SW 1271 (cell line): ENCODE measurements around the gene PIGS.
"Not testable (repeated sequence)": the region's sequence is repeated elsewhere in the genome, so short reads cannot be mapped to it uniquely, and the experiment has no call there.

Experiments
- DNase-seq, 2 experiments: peaks; one replicate each; lab custom pipeline; 2025; lab: John Stamatoyannopoulos, UW

Gene PIGS

DNA sequence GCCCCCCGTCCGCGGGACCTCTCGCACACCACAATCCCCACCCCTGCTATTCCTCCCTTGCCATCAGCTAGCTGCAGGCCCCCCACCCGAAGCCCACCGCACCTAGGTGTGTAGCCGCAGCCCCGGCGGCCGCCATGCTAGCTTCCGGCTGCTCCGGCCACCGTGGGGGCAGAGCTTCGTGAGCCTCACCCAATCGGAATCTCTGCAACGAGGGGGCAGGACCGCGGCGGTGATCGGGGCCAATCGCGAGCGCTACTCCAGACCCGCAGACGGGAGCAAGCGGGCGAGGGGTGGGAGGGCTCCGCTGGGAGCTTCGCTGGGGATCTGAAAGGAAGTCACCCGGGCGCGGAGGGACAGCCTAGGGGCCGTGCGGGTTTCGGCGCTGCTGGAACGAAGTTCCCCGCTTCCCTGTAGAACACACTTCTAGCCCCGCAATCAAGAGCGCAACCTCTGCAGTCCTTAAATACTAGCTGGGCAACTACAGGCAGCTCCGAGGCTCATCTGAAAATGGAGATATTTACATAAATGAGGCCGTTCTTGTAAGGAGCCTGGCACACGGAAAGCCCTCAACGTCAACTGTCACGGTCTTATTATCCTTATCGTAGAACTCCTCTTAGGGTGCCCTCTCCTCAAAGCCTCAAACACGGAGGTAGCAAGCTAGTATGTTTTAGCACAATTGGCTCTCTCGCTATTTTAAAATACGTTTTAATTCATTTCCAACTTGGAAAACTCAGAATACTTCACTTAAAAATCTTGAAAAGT lies at the start of gene PIGS:
Gene PIGS, minus strand, starts transcription at position 164 of the 762 bp plus-strand sequence. Its CDS starts 28 bp downstream, at position 136.
- DNase-seq = peak; percentile 74 to 91

DNA sequence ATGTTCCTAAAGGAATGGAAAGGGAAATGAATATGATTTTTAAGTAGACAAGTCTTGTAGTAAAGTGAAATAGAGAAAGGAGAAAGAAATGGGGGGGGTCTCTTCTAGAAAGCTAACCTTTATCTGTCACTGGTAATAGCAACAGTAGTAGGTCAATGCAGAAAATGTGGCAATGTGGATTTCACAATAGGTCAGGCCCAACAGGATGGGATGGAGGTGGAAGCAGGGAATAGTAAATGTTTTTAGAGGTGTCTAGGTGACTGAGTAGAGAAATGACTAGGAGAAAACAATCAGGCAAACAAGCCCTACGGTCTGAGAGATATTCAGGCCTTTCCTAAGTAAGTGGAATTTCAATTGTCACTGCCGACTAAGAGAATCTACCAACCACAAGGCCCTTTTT lies 48.7 kb upstream of the PIGS start:
- no peak for DNase-seq

DNA sequence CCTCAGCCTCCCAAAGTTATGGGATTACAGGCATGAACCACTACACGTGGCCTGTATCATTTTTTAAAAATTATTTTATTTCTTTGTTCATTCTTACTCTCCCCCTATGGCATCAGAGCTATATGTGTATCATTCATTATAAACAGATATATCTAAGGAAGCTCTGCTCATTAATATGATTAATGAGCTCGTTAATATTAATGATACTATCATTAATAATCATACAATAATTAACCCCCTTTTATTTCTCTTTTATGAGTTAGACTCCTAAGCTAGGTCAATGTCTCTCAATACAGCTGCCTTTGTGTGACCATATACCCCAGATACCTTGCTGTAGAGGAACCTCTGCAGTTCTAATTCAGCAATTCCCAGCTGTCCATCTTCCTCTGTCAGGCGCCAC lies 47.1 kb upstream of the PIGS start:
- DNase-seq = no peak

DNA sequence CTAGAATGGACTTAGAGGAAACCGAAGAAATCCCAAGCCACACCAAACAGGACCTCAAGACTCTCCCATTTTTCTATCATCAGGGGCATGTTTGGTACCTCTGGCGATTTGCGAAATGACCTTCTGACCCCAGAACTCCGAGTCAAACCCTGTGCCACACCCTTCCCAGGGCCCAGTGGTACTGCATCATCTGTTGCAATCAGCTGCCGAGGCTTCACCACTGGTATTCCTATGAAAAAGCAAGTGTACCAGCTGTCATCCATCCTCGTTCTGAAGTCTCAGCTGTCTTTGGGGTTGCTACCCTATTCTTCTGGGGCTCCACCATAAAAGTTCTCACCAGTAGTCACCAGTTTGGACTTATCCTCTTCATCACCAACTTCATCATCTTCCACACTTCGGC lies 45.0 kb upstream of the PIGS start:
- DNase-seq = no peak

DNA sequence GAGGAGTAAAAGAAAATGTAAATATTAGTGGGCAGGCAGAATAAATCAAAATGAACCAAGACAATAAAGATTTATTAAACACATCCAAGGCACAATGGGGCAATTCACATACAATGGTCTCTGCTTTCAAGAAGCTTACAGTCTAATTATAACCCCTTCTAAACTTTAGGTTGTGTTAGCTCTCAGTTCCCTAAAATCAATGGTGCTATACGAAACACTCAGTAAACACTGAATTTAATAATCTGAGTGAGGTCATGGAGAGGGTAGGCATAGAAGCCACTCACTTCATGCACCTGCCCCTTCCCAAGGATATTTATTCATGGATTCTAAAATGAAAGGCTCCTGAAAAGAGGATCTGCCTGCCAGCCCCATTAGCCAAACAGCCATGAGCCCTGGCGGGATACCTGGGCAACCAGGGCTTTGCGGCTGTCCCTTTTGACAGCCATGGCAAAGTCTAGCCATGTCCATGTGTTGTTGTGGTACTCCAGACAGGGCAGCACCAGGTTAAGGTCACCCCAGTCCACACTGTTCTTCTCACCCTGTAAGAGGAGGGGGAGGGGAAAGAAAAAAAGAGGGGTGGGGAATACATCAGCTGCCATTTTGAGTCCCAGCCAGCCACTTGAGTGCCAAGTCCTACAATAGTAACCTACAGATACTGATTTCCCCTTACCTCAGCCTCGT lies 44.1 kb upstream of the PIGS start:
- DNase-seq = no peak

DNA sequence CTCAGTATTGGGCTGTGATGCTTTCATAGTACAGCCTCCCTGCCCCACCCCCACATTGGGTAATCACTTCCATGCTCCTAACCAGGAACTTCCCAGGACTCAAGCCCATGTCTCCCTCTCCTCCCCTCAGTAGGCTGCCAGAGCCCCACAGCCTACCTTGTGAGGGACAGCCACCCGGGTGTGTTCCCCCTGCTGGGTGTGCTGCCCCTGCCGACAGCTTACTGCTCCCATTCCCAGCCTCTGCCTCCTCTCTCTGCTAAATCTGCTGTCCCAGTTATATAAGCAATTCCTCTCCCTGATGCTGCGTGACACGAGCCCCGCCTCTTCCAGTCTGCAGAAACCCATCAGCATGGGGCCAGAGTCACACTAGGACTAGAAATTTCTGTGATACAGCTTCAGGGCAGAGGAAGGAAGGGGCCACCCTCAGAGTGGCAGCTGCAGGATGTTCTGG lies 42.6 kb upstream of the PIGS start, which contains the start of gene RSKR:
Gene RSKR, minus strand, starts transcription at position 255 of the 451 bp plus-strand sequence. Its CDS starts 24 bp downstream, at position 231.
- no peak for DNase-seq

DNA sequence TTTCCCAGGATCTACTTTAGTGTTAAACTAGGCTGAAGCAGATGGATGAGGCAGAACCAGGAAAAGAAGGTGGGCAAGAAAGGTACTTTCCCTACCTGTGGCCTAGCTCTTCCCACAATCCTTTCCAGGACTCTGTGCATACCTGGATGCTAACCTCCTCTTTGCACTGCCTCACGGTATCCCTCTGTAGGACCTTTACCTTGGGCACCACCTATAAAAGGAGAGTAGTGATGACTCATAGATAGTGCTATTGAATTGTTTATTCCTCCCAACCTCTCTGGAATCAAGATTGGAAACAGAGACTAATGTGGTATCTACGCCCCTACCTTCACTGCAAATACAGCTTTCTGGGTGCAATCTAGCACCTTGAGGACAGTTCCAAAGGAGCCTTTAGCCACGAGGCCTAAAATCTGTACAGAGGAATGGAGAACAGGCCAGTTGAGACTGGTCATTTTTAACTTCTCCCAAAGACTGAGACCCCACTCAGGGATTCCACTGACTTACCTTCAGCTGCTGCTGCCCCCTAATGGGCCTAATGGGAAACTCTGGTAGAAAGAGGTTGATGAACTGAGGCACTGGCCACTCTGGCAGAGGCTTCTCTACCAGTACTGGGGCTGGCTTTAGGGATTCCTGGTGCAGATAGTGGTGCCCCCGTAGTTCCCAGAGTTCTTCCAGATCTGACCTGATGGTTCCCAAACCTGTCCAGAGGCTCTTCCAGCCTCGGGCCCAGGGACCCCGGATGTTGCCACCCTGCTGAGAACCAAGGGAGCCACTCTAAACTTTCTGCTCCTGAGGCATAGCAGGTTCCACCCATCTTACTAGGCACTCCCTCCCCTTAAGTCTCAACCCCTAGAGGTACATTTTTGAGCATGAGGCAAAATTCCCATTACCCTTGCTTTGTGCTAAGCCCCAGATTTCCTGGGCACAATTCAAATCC lies 41.9 kb upstream of the PIGS start:
- DNase-seq = peak in 1 of 2 experiments; percentile 14

DNA sequence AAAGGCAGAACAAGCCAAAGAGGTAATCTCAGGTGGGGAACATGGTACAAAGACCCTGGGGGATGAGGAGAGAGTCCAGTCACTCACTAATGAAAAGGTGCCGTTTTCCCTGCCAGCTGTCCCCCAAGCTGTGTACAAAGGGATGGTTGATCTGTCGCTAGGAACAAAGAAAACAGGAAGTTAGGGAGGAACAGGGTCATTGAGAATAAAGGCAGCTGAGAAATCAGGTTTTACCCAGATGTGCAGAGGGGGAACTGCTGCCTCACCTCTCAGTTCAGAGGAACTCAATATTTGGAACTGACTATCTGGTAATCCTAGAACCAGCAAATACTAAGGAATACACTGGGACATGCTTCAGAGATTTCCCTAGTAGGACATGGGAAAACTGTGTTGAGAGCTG lies 41.2 kb upstream of the PIGS start:
- DNase-seq = no peak

DNA sequence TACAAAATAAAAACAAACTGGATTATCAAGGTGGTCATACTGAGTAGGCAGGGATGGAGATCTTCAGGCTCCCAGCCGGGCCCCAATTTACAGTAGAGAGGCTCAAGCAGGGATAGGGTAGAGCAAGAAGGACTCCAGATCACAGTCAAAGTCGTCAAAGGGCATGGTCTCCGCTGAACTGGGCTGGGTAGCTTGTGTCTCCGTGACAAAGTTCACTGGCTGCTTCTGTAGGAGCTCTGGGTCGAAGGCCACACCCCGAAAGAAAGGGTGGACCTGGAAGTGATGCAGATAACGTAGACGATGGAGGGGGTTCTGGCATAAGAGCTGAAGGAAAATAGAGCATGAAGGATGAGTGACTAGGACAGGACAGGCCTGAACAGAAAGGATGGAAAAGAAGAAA lies 39.1 kb upstream of the PIGS start:
- no peak for DNase-seq

DNA sequence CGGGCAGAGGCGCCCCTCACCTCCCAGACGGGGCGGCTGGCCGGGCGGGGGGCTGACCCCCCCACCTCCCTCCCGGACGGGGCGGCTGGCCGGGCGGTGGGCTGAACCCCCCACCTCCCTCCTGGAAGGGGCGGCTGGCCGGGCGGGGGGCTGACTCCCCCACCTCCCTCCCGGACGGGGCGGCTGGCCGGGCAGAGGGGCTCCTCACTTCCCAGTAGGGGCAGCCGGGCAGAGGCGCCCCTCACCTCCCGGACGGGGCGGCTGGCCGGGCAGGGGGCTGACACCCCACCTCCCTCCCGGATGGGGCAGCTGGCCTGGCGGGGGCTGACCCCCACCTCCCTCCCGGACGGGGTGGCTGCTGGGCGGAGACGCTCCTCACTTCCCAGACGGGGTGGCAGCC lies 32.7 kb upstream of the PIGS start:
- DNase-seq = not testable (repeated sequence)

DNA sequence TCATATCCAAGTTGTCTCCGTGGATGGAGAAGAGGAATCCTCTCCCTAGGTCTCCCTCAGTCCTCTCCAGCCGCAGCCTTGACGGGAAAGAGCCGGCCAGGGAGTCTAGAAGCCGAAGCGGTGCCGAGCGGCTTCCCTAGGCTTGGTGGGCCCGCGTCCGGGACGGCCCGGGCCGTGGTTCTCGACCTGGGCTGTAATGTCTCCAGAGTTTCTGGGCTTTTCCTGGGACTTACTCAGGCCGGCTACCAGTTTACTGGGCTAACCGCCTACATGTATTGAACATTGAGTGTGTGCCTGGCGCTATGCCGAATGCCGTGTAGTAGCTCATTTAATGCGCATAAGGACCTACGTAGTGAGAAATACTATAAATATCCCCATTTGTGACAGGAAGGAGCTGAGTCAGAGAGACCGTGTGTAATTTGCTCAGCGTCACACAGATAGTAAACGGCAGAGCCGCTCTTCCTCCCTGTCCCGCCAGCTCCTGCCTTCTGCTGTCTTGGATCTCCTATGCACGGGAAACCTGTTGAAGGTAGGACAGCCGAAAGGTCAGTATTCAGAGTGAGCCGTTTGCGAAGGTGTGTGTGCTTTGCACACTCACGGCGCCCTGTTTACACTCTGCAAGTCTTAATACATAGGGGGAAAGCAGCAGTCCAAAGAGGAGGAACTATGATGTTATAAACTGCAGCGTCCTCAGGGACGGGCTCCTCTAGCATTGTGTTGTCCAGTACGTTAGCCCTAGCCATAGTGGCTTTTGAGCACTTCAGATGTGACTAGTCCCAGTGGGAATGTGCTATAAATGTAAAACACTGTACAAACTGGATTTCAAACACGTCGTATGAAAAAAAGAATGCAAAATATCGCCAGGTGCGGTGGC lies 28.2 kb upstream of the PIGS start:
- DNase-seq = peak; percentile 29 to 72

DNA sequence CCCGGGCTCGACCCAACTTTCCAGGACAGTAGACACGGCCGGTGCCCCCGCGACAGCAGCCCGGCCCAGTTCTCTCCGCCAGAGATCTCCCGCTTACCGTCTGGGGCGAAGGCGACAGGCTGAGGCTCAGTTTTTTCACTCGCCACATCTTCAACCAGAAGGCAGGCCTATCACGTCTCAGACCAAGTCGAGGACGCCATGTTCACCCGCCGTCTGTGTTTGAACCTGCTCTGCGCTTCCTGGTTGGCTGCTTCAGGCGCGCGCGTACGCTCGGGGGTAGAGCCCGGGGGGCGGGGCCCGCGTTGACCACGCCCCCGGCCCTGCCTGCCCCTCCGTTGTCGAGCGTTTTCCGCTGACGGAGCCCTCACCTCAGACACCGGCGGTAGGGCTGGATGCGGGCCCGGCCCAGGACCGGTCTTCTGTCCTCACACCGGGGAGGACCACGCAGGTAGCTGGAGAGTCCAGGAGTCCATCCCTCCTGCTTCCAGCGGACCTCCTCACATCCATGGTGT lies 27.5 kb upstream of the PIGS start, which contains the start of gene SPAG5:
Gene SPAG5, minus strand, starts transcription at position 227 of the 512 bp plus-strand sequence. Its CDS starts 79 bp downstream, at position 148.
- DNase-seq = peak; percentile 70 to 94

DNA sequence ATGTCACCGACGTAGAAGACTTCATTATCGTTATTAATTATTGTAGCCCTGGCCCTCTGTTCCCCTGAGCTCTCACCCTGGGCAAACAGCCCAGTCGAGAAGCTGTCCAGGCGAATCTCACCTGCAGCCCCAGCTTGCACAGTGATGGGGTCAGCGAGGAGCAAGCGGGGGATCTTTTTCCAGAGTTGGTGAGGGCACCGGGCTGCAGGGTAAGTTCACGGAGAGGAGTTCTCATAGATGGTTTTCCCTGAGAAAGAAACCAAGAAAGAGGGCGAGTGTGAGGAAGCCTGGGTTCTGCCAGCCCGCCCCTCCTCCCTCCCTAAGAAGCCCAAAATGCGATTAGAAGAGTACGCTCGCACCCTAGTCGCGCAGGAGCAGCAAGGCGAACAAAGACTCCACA lies 27.1 kb upstream of the PIGS start:
- no peak for DNase-seq

DNA sequence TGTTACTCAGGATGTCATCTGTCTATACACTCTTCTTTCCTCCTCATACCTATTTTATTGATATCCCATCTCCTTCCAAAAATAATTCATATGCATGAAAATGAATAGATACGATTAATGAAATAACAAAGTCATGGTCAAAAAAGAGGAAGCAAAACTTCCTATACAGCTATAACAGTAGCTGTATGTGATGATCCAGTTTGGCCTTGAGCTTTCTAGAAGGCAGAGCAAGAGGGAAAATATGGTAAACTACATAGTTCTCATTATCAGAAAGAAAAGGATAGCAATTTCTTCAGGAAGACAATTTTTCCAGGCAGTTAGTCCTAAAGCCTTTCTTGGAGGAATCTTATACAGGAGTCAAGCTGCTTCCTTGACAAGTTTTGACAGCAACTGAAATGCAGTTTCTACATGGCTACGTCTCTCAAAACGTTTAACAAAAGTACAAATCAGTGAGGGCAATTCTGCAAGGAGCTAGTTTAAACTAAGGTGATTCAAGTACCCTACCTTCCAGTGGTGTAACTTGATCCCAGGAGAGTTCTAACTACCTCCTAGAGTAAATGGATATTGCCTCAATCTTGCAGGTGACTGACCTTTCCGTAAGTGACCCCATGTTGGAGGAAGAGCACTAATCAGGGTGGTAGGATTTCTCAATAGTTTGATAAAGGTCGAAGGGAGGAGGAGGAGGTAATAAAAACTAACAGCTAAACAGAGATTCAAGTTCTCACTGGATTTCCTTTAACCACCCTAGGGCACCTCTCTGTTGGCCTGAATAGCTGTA lies 26.5 kb upstream of the PIGS start:
- DNase-seq = no peak

DNA sequence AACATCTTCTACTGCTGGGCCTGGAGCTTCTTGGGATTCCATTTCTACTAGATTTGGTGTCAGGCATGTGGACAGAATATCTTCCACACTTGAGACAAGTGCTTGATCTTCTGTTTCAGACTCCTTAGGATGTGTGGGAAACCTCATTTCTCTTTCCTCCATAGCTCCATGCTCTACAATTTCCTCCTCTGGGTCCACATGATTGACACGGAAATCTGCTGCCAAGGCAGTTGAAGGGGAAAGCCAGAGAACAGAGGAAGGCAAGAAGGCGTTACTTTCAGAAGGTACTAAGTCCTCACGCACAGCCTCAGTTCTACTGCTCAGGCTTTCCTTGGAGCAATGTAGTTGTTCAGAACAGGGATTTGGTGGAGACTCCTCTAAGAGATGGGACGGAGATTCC lies 20.9 kb upstream of the PIGS start:
- no peak for DNase-seq

DNA sequence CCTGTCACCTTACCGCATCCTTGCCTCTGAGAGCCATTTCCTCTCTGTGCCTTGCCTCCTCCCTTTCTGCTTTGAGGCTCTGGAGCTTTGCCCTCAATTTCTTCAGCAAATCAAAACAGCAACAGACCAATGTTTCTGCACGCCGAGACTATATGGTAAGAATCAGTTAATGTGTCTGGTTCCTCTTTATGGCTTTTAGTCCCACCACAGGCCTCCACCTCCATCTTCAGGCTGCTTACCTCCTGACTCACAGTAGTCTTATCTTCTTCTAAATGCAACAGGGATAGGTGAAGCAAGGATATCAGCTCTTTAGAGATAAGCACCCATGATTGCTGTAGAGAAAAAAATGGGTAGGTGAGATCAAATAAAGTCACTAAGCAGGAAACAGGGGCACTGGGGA lies 14.5 kb upstream of the PIGS start:
- no peak for DNase-seq

DNA sequence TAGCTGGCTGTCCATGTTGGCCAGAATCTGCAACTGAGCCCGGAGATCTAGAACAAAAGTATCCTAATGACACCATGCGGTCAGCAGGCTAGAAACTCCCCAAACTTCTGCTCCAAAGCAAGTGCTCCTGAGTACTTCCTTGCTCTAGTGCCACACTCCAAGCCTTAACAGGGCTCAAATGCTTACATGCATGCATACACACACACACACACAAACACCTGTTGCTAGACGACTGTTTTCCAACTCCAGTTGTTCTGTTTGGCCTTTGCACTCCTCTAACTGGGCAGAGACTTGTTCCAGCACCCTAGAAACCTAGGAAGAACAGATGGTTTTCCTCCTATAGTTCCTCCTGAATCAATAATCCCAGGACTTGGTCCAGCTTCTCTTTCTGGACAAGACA lies 13.1 kb upstream of the PIGS start:
- DNase-seq = no peak

DNA sequence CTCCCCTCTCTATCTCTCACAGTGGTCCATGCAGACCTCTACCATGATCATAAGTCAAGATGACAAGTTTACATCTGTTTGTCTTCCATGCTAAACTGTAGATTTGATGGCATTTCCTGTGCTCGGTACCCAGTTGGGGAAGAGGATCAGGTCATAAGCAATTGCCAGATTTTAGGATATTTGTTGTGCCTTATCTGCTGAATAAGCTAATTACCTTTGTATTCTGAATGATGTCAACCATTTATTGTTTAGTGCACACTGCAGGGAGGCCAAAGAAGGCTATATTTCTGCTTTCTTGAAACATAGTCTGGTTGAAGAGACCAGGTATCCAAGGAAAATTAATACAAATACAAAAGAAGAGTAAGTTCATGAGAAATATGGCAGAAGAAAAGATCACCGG lies 11.2 kb upstream of the PIGS start:
- DNase-seq = no peak

DNA sequence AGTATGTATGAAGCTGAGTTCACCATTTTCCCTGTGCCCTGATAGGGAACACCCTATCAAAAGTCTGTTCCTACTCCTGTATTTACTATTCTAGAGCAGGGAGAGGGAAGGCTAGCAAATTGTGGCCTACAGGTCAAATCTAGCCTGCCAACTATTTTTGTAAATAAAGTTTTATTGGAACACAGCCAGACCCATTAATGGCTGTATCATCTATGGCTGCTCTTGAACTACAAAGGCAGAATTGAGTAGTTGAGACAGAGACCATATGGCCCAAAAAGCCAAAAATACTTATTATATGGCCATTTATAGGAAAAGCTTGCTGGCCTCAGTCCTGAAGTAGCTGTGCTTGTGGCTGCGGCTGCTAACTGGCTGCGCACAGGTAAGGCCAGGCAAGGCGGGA lies 9.6 kb upstream of the PIGS start:
- DNase-seq = no peak

DNA sequence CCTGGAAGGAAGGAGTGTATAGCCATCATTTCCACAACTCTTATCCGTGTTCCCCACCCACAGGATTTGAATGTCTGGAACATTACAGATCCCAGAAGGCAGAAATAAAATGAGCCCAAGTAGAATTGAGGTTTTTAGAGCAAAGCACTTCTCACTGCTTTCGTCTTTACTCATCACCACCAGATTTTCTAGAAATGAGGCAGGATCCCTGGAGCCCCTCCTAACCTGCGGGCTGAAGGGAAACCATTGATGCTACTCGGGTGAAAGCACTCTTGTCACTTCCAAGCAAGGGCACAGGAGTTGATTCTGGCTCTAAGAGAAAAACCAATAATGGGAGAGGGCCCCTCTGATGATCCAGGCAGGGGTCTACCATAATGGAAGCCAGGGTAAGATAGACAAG lies 8.2 kb upstream of the PIGS start:
- DNase-seq = no peak
